Mucosa of descending colon (tissue), 3 donors: Measurements from ENCODE around the gene TYRO3. TPM values are rescaled to one million over a fixed set of nuclear protein-coding genes. Genes with fewer than 3 reads are reported as not detected.

Experiments used
- ATAC-seq: fragments of 200-7000 bp; cut with Tn5 transposase; one replicate; pipeline ENCODE4 v1.9.1; 2020; ENCODE audit warnings: mild to moderate bottlenecking, moderate library complexity
- DNase-seq, 3 donors: peaks; one replicate each; pipeline ENCODE4 v3.0.0-alpha.2; 2020
- H3K36me3 ChIP-seq: fragments of 200-600 bp; one replicate; pipeline ENCODE4 v1.8.0; 2021; ENCODE audit warnings: low read depth, mild to moderate bottlenecking
- H3K4me1 ChIP-seq: fragments of 200-600 bp; one replicate; pipeline ENCODE4 v1.8.0; 2021; ENCODE audit warnings: low read depth, mild to moderate bottlenecking
- H3K4me3 ChIP-seq: fragments of 200-600 bp; one replicate; pipeline ENCODE4 v1.8.0; 2021; ENCODE audit warnings: mild to moderate bottlenecking
- H3K9me3 ChIP-seq: fragments of 200-600 bp; one replicate; pipeline ENCODE4 v1.8.0; 2021; ENCODE audit warnings: mild to moderate bottlenecking
- intact Hi-C, 2 donors: fragments of 100-400 bp; cut with DNase I in 1 of 2; cut with micrococcal nuclease in 1 of 2; formaldehyde crosslinking; loops; one replicate each; pipeline versions ENCODE4 v1.11.0 to v1.11.1; 2022; cut with DNase I, micrococcal nuclease
- long read RNA-seq, 2 donors: library from polyadenylated mRNA; unstranded; transcript quantifications; one replicate each; pipeline ENCODE4 v2.0.0, GENCODE V29; 2019 to 2021
- total RNA-seq, 3 donors: library from RNA; stranded (reverse); fragmentation: NEBNext Ultra II Directional in 2 of 3; extraction: Animal tissue kit (Norgen Biotek cat#: 25700) in 2 of 3; gene quantifications; one replicate each; pipeline versions ENCODE4 v1.2.1 to v1.2.4, GENCODE V29; 2021 to 2023
- TF ChIP-seq, protein P1 (sequence below): fragments of 200-600 bp; IDR thresholded peaks from one replicate; pipeline ENCODE4 v1.8.0; 2022; ENCODE audit warnings: antibody characterized with exemption, mild to moderate bottlenecking
- donor health status: DM: no; HTN: no; CAD: no; lungs with moderate emphysema.
- donor health status: DM: no; HTN: no; CAD: no.
- donor health status: DM: no; HTN: yes; CAD: no.

Gene TYRO3
- 1 to 10 TPM; 1.9 to 8.5 (median 2.3) TPM for total RNA-seq
- long read RNA-seq, donor 1, full-length matches to known transcripts, result 14 of 26 reads
- long read RNA-seq, donor 1, partial matches to known transcripts, result 10 of 26 reads
- long read RNA-seq, donor 1, other reads (novel, unspliced or antisense), result 2 of 26 reads
- long read RNA-seq, donor 2, result 0 reads

DNA sequence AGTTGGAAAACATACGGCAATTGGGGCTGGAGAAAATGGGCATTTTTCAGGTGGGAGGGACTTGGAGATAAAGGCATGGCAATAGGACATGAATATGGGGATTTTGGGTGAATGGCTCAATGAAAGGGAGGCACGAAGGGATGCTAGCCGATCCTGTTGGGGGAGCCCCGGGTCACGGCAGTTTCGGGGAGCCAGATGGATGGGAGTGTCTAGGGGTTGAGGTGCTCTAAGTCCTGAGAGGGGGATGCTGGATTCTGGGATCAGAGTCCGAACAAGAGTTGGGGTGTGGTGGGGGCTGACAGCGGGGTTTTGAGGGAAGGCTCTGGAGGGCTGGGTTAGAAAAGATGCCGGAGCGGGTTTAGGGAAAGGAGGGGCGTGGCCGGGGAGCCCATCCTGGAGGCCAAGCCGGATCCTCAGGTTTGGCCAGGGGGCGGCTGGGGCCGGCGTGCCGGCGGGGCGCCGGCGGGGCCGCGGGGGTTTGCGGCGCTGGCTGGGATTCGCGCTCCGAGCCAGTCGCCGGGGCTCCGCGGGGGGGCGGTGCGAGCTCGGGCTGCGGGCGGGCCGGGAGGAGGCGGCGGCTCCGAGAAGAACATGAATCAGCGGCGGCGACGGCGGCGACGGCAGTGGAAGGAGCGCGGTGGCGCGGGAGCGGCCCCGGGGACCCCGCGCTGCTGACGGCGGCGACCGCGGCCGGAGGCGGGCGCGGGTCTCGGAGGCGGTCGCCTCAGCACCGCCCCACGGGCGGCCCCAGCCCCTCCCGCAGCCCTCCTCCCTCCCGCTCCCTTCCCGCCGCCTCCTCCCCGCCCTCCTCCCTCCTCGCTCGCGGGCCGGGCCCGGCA, at the start of gene TYRO3:
TYRO3 (plus strand) TSS at position 813 of the 839 bp plus-strand sequence. CDS start 46 bp downstream, outside the sequence.
- H3K36me3 ChIP-seq, result no peaks in the 10 kb centered on the region
- TF ChIP-seq, protein P1, sequence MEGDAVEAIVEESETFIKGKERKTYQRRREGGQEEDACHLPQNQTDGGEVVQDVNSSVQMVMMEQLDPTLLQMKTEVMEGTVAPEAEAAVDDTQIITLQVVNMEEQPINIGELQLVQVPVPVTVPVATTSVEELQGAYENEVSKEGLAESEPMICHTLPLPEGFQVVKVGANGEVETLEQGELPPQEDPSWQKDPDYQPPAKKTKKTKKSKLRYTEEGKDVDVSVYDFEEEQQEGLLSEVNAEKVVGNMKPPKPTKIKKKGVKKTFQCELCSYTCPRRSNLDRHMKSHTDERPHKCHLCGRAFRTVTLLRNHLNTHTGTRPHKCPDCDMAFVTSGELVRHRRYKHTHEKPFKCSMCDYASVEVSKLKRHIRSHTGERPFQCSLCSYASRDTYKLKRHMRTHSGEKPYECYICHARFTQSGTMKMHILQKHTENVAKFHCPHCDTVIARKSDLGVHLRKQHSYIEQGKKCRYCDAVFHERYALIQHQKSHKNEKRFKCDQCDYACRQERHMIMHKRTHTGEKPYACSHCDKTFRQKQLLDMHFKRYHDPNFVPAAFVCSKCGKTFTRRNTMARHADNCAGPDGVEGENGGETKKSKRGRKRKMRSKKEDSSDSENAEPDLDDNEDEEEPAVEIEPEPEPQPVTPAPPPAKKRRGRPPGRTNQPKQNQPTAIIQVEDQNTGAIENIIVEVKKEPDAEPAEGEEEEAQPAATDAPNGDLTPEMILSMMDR, result no peak
- ATAC-seq (peak; percentile 81), DNase-seq (peak; percentile 60 to 77 (median 61))
- no peaks in the 10 kb centered on the region for H3K9me3 ChIP-seq
- intact Hi-C loops, result loop anchor here in 1 of 2 donors (5.0 kb wide), 1 partner anchor 254 kb away; no protein-coding TSS in a partner anchor
- peaks cover 10% of the 10 kb centered on the region for H3K4me1 ChIP-seq
- H3K4me3 ChIP-seq, result peak within 1 kb of the TSS; percentile 22

DNA sequence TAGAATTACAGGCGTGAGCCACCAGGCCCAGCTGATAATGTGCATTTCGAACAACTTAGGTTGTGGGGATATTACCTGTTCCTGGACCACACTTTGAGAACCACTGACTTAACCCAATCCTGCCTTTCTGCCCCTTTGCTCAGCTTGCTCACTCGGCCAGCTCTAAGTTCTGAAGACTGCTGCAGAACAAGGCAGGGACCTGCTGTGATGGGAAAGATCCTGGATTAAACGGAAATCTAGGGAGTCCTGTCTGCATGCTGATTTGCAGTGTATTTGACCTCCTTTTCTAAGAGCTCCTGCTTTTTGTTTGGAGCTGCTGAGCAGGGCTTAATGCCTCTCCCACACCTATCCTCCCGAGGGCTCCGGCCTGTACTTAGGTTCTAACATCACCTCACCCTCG, 48.3 kb upstream of the TYRO3 start:
- Histone ChIP-seq H3K4me1 (peaks cover 36% of the 10 kb centered on the region), H3K4me3 (no peak overlapping the region), H3K9me3 (no peaks in the 10 kb centered on the region), H3K36me3 (no peaks in the 10 kb centered on the region)
- intact Hi-C loops, result no loop called here
- no peak for ATAC-seq
- no peak for DNase-seq
- TF ChIP-seq, protein P1, result no peak

DNA sequence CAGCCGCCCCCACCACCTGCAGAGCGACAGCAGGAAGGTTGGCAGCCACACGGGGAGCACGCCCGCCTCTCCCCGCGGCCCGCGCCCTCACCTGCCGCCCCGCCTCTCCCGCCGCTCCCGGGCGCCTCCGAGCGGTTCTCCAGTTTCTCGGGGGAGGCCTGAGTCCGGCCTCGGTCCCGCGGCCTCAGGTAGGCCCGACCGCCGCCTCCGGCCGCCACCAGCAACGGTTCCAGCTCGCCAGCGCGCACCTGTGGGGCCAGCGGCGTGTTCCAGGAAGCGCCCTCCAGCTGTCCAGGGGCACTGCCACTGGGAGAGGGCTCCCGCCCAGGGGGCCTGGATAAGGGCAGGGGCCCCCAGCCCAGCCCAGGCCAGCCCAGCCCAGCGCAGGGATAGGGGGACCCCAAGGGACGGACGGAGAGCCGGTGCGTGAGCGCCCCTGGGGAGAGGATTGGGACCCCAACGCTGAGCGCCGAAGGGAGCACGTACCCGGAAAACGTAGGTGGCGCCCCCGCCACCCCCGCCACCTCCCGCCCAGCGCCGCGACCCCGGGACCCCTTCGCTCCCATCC, 47.6 kb upstream of the TYRO3 start:
- Histone ChIP-seq H3K4me3 (no peak overlapping the region), H3K4me1 (peaks cover 36% of the 10 kb centered on the region), H3K36me3 (no peaks in the 10 kb centered on the region), H3K9me3 (no peaks in the 10 kb centered on the region)
- intact Hi-C loops, result no loop called here
- TF ChIP-seq, protein P1, result no peak
- peak; percentile 66 for ATAC-seq
- DNase-seq, result peak; percentile 60 to 79 (median 65)

DNA sequence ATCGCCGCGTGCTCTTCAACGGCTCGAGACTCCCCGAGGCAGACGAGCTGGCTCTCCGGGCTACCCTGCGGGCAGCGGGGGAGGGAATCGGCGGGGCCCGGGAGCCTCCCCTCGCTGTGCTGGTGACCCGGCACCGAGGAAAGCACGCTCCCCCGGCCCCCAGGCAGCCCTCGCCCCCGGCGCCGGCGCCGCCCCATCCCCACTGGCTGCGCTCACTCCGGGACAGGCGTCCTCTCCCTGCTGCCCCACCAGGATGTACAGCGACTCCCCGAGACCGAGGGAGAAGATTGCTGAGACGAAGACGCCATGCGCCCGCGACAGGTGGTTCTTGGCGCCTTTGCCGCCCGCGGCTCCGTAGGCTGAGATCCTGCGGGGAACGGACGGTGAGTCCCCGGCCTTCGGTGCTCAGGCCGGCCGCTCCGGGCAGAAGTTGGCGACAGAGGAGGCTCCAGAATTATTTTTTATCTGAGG, 47.1 kb upstream of the TYRO3 start:
- H3K9me3 ChIP-seq, result no peaks in the 10 kb centered on the region
- TF ChIP-seq, protein P1, result no peak
- no peak overlapping the region for H3K4me3 ChIP-seq
- peak in 1 of 3 donors; percentile 64 for DNase-seq
- peak; percentile 31 for ATAC-seq
- no peaks in the 10 kb centered on the region for H3K36me3 ChIP-seq
- H3K4me1 ChIP-seq, result peaks cover 36% of the 10 kb centered on the region
- intact Hi-C loops, result no loop called here

DNA sequence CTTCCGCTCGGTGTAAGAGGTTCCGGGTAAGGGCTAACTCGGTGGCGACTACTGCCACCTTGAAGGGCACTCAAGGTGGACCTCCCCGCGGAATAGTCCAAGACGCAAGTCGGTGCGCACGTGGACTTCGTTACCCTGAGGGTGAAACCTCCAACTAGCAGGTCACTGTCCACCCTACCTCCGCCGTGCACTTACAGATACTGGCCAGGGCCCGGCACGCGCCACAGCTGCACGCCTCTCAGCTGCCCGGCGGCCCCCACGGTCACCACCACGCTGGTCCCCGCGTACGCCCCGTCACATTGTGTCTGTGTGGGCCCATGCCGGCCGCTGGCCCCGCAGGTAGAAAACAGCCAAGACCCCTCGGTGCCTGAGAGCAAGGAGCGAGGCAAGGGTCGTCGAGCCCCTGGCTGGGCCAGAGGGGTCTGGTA, 46.5 kb upstream of the TYRO3 start:
- DNase-seq, result peak in 1 of 3 donors; percentile 52
- ATAC-seq, result peak; percentile 7
- no peak overlapping the region for H3K4me3 ChIP-seq
- intact Hi-C loops, result no loop called here
- H3K36me3 ChIP-seq, result no peaks in the 10 kb centered on the region
- H3K4me1 ChIP-seq, result peaks cover 36% of the 10 kb centered on the region
- TF ChIP-seq, protein P1, result no peak
- no peaks in the 10 kb centered on the region for H3K9me3 ChIP-seq
